HepG2 (cell line): Measurements from ENCODE around the gene ZBTB1. TPM values are rescaled to one million over a fixed set of nuclear protein-coding genes. Genes with fewer than 3 reads are reported as not detected.

ENCODE experiments used
- ARNT ChIP-seq: fragments of 450-650 bp; IDR thresholded peaks from 2 replicates; pipeline ENCODE4 v1.6.1; 2017
- CCAR2 ChIP-seq: fragments of 200-400 bp; formaldehyde crosslinking; optimal IDR thresholded peaks from 2 replicates; pipeline ENCODE3; 2018; ENCODE audit warnings: low read depth, mild to moderate bottlenecking, low read length, moderate library complexity
- CENPX ChIP-seq: sonication (generic); formaldehyde crosslinking; IDR thresholded peaks from 2 replicates; pipeline ENCODE4 v1.9.0; 2021; ENCODE audit warnings: mild to moderate bottlenecking, missing genetic modification reagents, moderate library complexity
- CREB3 ChIP-seq: sonication (generic); formaldehyde crosslinking; IDR thresholded peaks from 2 replicates; pipeline ENCODE4 v1.5.0; 2020; ENCODE audit warnings: missing genetic modification reagents
- ELK4 ChIP-seq: sonication (generic); formaldehyde crosslinking; IDR thresholded peaks from 2 replicates; pipeline ENCODE4 v1.9.0; 2021; ENCODE audit warnings: missing genetic modification reagents, borderline replicate concordance
- GPBP1L1 ChIP-seq: sonication (generic); formaldehyde crosslinking; IDR thresholded peaks from 2 replicates; pipeline ENCODE4 v1.5.0; 2020; ENCODE audit warnings: mild to moderate bottlenecking, missing genetic modification reagents
- HNF4G ChIP-seq, 2 experiments: sonication (generic) in 1 of 2; formaldehyde crosslinking in 1 of 2; IDR thresholded peaks; 2 replicates each; pipeline versions ENCODE4 v1.4.0 to v1.6.1; 2011 to 2020; ENCODE audit warnings: borderline replicate concordance in 2 of 2, low read depth in 2 of 2, mild to moderate bottlenecking in 2 of 2, low read length in 1 of 2, missing genetic modification reagents in 1 of 2, moderate library complexity in 1 of 2
- KLF9 ChIP-seq: IDR thresholded peaks from 2 replicates; pipeline ENCODE4 v1.6.1; 2016; ENCODE audit warnings: low read depth
- MED8 ChIP-seq: sonication (generic); formaldehyde crosslinking; IDR thresholded peaks from 2 replicates; pipeline ENCODE4 v1.8.1; 2023; ENCODE audit warnings: mild to moderate bottlenecking, missing genetic modification reagents; ENCODE audit not compliant: insufficient replicate concordance
- ONECUT2 ChIP-seq: sonication (generic); formaldehyde crosslinking; IDR thresholded peaks from 2 replicates; pipeline ENCODE4 v1.4.0; 2020; ENCODE audit warnings: missing genetic modification reagents
- PCBP2 ChIP-seq: fragments of 200-400 bp; formaldehyde crosslinking; optimal IDR thresholded peaks from 2 replicates; pipeline ENCODE3; 2018; ENCODE audit warnings: low read length, low read depth; ENCODE audit not compliant: poor library complexity, severe bottlenecking
- RFX3 ChIP-seq: IDR thresholded peaks from 2 replicates; pipeline ENCODE4 v1.6.1; 2016; ENCODE audit warnings: missing biosample characterization, missing genetic modification reagents
- SSRP1 ChIP-seq: IDR thresholded peaks from 2 replicates; pipeline ENCODE4 v1.6.1; 2016; ENCODE audit warnings: control low read depth
- STAT5B ChIP-seq: sonication (generic); formaldehyde crosslinking; IDR thresholded peaks from 2 replicates; pipeline ENCODE4 v1.4.0; 2020; ENCODE audit warnings: missing genetic modification reagents
- TCF7L2 ChIP-seq: IDR thresholded peaks from 2 replicates; pipeline ENCODE4 v1.6.1; 2011; ENCODE audit warnings: mild to moderate bottlenecking, low read depth, low read length, moderate library complexity
- TOPORS ChIP-seq: sonication (generic); formaldehyde crosslinking; IDR thresholded peaks from 2 replicates; pipeline ENCODE4 v1.8.0; 2023; ENCODE audit warnings: mild to moderate bottlenecking, missing genetic modification reagents
- ZBTB1 ChIP-seq: sonication (generic); formaldehyde crosslinking; IDR thresholded peaks from 2 replicates; pipeline ENCODE4 v1.4.0; 2020; ENCODE audit warnings: missing genetic modification reagents, borderline replicate concordance
- ZFP82 ChIP-seq: sonication (generic); formaldehyde crosslinking; IDR thresholded peaks from 2 replicates; pipeline ENCODE4 v1.5.1; 2020; ENCODE audit warnings: mild to moderate bottlenecking, missing genetic modification reagents, borderline replicate concordance
- ZNF460 ChIP-seq: sonication (generic); formaldehyde crosslinking; IDR thresholded peaks from 2 replicates; pipeline ENCODE4 v1.5.1; 2020; ENCODE audit warnings: missing genetic modification reagents, mild to moderate bottlenecking, borderline replicate concordance
- ZNF468 ChIP-seq: sonication (generic); formaldehyde crosslinking; IDR thresholded peaks from 2 replicates; pipeline ENCODE4 v1.8.0; 2022; ENCODE audit warnings: mild to moderate bottlenecking, moderate library complexity, missing genetic modification reagents
- ZNF644 ChIP-seq: IDR thresholded peaks from 2 replicates; pipeline ENCODE4 v1.6.1; 2016; ENCODE audit warnings: low read depth
- ZNF652 ChIP-seq: IDR thresholded peaks from 2 replicates; pipeline ENCODE4 v1.6.1; 2016; ENCODE audit warnings: low read depth, borderline replicate concordance
- ZNF772 ChIP-seq: sonication (generic); formaldehyde crosslinking; IDR thresholded peaks from 2 replicates; pipeline ENCODE4 v1.5.0; 2020; ENCODE audit warnings: mild to moderate bottlenecking, missing genetic modification reagents
- ZNF777 ChIP-seq: sonication (generic); formaldehyde crosslinking; IDR thresholded peaks from 2 replicates; pipeline ENCODE4 v1.4.0; 2020; ENCODE audit warnings: missing genetic modification reagents
- ZSCAN20 ChIP-seq: sonication (generic); formaldehyde crosslinking; IDR thresholded peaks from 2 replicates; pipeline ENCODE4 v1.4.0; 2020; ENCODE audit warnings: missing genetic modification reagents, mild to moderate bottlenecking, borderline replicate concordance
- ZXDC ChIP-seq: sonication (generic); formaldehyde crosslinking; IDR thresholded peaks from 2 replicates; pipeline ENCODE4 v1.5.0; 2020; ENCODE audit warnings: mild to moderate bottlenecking, missing genetic modification reagents
- polyA plus RNA-seq, 8 experiments: library from polyadenylated mRNA; depleted of rRNA in 3 of 8; stranded (reverse) in 7 of 8; unstranded in 1 of 8; fragments of >200 nt; fragmentation: Illumina TruSeq in 4 of 8; extraction: Trizol in 4 of 8; gene quantifications; 2 replicates each; pipeline versions ENCODE4 v1.2.1 to v1.2.3, GENCODE V29; 2011 to 2016; ENCODE audit warnings: low read depth in 4 of 8, missing spikeins in 1 of 8, mixed read lengths in 1 of 8; ENCODE audit not compliant: insufficient read depth in 1 of 8
- total RNA-seq, 5 experiments: library from RNA; depleted of rRNA; stranded (reverse); fragments of >200 nt; fragmentation: Illumina TruSeq; extraction: Trizol; gene quantifications; 2 replicates each; pipeline ENCODE4 v1.2.3, GENCODE V29; 2016; ENCODE audit warnings: low read depth in 1 of 5

ZBTB1 gene
- total and polyA plus RNA-seq, 2 of the 13 experiments (the other 11 are each of a cell fraction or from before 2014, with no cell fraction given) = 18.8 to 22.6 TPM

GRCh38 chr14:64504310-64504896, at the start of gene ZBTB1 (continued):
- TF ChIP-seq ZXDC (CRISPR knock-in tag) = no peak; the same call in 1 of the 2 replicates
- no peak for TF ChIP-seq ARNT
- TF ChIP-seq STAT5B (CRISPR knock-in tag) = no peak
- no peak for TF ChIP-seq ZFP82 (CRISPR knock-in tag)
- TF ChIP-seq RFX3 (CRISPR knock-in tag) = no peak
- TF ChIP-seq CCAR2 = no peak
- TF ChIP-seq ZNF460 (CRISPR knock-in tag) = no peak
- TF ChIP-seq MED8 = peak; percentile 19
- TF ChIP-seq HNF4G (IDR thresholded peaks at IDR 0.05; ENCODE audit: borderline replicate concordance, low read depth, low read length) = no peak
- TF ChIP-seq HNF4G (CRISPR knock-in tag; IDR thresholded peaks at IDR 0.05; ENCODE audit: borderline replicate concordance, low read depth) = no peak
- no peak for TF ChIP-seq GPBP1L1 (CRISPR knock-in tag)
- no peak for TF ChIP-seq CENPX (CRISPR knock-in tag)
- TF ChIP-seq ZNF772 (CRISPR knock-in tag) = no peak
- no peak for TF ChIP-seq KLF9 (CRISPR knock-in tag)
- peak; percentile 59; the same call in 1 of the 2 replicates for TF ChIP-seq ZNF777 (CRISPR knock-in tag)
- TF ChIP-seq TOPORS (CRISPR knock-in tag) = no peak
- no peak for TF ChIP-seq ONECUT2 (CRISPR knock-in tag)
- no peak for TF ChIP-seq ZNF468 (CRISPR knock-in tag)
- TF ChIP-seq ZBTB1 (CRISPR knock-in tag) = no peak
- no peak for TF ChIP-seq ZSCAN20 (CRISPR knock-in tag)
- no peak for TF ChIP-seq ZNF644
- no peak for TF ChIP-seq PCBP2
- no peak for TF ChIP-seq ELK4 (CRISPR knock-in tag)
- no peak for TF ChIP-seq ZNF652 (CRISPR knock-in tag)
- TF ChIP-seq CREB3 (CRISPR knock-in tag) = no peak
- TF ChIP-seq TCF7L2 = no peak
- TF ChIP-seq SSRP1 (CRISPR knock-in tag) = no peak
